AG09309 (cell line): ENCODE data around the gene BORCS5.
"Not testable (repeated sequence)": the region's sequence is repeated elsewhere in the genome, so short reads cannot be mapped to it uniquely, and the experiment has no call there.

Source experiments
- DNase-seq: peaks from one replicate; pipeline ENCODE4 v3.0.0-alpha.2; 2010; ENCODE audit warnings: low read depth
- H3K4me3 ChIP-seq: 2 replicates; pipeline ENCODE4 v1.5.1; 2011; ENCODE audit warnings: mild to moderate bottlenecking, low read depth, low read length, moderate library complexity; ENCODE audit not compliant: control insufficient read depth
- TF ChIP-seq, protein P1 (sequence below): IDR thresholded peaks from 2 replicates; pipeline ENCODE4 v1.5.1; 2011; ENCODE audit warnings: mild to moderate bottlenecking, low read depth, low read length, inconsistent platforms; ENCODE audit not compliant: insufficient read depth, control insufficient read depth; ENCODE audit errors: missing control alignments

The BORCS5 gene

DNA sequence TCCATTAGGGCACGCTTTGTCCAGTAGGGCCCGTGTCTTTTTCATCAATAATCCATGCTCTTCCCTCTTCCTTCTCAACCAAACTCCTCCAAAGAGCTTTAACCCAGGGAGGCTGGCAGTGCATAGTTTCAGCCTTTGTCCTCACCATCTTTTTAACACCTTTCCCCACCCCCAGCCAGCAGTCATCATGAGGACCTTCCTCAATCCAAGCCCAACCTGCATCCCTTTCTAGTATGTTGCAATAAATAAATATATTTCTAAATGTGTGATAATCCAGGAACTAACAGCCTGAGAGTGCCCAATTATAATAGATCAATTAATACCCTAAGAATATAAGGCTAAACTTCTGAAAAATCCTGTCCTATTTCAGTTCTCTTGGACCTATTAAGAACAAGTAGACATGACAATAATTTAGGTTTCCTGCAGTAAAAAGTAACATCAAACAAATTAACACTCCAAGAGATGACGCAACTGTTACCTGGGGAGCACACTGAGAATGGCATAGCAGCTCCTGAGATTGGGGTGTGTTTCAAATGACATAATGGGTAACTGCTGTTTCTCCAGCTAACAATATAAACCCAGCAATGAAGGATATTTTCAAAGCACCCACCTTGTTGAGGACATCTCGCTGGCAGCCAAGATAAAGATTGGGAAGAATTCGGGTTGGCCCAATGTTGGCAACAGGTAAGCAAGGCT lies 143.2 kb downstream of the BORCS5 start:
- no peak for DNase-seq
- H3K4me3 ChIP-seq: no peak overlapping the region
- TF ChIP-seq, protein P1, sequence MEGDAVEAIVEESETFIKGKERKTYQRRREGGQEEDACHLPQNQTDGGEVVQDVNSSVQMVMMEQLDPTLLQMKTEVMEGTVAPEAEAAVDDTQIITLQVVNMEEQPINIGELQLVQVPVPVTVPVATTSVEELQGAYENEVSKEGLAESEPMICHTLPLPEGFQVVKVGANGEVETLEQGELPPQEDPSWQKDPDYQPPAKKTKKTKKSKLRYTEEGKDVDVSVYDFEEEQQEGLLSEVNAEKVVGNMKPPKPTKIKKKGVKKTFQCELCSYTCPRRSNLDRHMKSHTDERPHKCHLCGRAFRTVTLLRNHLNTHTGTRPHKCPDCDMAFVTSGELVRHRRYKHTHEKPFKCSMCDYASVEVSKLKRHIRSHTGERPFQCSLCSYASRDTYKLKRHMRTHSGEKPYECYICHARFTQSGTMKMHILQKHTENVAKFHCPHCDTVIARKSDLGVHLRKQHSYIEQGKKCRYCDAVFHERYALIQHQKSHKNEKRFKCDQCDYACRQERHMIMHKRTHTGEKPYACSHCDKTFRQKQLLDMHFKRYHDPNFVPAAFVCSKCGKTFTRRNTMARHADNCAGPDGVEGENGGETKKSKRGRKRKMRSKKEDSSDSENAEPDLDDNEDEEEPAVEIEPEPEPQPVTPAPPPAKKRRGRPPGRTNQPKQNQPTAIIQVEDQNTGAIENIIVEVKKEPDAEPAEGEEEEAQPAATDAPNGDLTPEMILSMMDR: no peak

DNA sequence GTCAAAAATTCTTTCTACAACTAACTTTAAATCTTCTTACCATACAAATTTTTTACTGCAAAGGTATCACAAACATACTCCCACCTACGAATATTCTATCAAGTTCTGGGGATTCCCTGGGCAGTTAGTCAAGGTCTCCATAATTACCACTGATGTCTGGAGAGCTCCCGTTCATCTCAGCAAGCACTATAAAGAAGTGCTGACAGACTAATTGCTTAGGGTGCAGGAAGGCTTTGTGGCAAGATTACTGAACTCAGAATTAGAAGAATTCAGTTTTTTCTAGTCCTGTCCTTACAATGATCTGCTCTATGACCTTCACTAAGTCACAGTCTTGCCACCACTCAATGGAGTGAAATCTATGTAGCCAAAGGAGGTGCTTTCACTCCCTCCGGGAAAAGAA lies 144.2 kb downstream of the BORCS5 start:
- TF ChIP-seq, protein P1: no peak
- no peak overlapping the region for H3K4me3 ChIP-seq
- no peak for DNase-seq

DNA sequence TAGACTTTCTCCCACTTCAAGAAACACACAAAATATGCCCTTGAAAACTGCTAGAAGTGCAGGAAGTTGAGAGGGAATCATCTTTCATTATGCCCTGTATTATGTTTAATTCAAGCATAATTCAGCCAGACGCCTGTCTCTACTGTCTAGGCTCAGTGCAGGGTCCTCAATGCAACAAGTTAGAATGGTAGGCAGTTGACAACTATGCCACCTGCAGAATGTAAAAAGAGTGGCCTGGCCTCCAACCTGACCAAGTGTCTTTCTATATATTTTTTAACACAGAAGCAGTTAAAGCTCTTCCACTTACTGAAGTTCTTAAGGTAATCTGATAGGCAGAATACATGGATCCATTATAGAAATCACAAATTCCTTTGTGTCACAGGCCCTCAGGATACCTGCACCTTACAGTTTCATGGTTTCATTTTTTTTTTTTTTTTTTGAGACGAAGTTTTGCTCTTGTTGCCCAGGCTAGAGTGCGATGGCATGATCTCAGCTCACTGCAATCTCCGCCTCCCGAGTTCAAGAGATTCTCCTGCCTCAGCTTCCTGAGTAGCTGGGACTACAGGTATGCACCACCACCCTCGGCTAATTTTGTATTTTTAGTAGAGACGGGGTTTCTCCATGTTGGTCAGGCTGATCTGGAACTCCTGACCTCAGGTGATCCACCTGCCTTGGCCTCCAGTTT lies 145.4 kb downstream of the BORCS5 start:
- H3K4me3 ChIP-seq, DNase-seq: not testable (repeated sequence)

DNA sequence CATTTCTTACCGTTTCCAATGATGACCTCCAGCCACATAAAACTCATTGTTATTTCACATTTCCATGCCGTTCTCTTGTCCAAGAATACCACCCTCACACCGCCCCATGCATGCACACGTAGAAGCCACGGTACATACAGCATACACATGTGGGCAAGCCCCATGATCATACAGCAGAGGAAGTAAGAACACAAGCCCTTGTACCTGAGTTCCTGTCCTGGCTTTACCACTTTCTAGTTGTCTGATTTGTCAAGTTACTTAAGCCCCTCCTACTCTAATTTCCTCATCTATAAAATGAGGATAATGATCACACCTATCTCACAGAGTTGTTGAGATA lies 145.9 kb downstream of the BORCS5 start:
- H3K4me3 ChIP-seq: no peak overlapping the region
- TF ChIP-seq, protein P1: no peak
- DNase-seq: no peak

DNA sequence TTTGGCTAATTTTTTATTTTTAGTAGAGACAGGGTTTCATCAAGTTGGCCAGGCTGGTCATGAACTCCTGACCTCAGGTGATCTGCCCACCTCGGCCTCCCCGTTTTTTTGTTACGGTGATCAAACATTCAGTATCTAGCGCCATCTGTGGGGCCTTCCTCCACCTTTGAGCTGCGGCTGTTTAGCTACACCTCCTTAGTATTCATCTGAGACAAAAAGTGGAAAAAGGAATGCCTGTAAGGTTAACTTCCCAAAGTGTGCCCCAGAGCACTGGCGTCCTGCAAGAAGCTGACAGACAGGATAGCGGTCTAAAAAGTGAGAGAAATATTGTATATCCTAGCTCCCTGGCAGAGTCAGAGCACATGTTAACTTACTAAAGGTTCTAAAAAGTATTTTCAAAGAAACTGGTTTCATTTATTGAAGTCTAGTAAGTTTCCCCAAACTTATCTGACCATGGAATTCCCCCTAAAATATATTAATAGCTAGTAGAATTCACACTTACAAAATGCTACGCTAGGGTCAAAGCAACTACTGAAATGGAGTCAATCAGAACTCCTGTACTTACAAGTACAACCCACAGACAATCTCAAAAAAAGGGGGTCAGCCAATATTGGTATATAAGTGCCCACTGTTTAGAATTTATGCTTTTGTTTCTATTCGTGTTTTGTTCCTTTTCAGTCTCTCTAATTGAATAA lies 146.7 kb downstream of the BORCS5 start:
- no peak overlapping the region for H3K4me3 ChIP-seq
- TF ChIP-seq, protein P1: no peak
- no peak for DNase-seq

DNA sequence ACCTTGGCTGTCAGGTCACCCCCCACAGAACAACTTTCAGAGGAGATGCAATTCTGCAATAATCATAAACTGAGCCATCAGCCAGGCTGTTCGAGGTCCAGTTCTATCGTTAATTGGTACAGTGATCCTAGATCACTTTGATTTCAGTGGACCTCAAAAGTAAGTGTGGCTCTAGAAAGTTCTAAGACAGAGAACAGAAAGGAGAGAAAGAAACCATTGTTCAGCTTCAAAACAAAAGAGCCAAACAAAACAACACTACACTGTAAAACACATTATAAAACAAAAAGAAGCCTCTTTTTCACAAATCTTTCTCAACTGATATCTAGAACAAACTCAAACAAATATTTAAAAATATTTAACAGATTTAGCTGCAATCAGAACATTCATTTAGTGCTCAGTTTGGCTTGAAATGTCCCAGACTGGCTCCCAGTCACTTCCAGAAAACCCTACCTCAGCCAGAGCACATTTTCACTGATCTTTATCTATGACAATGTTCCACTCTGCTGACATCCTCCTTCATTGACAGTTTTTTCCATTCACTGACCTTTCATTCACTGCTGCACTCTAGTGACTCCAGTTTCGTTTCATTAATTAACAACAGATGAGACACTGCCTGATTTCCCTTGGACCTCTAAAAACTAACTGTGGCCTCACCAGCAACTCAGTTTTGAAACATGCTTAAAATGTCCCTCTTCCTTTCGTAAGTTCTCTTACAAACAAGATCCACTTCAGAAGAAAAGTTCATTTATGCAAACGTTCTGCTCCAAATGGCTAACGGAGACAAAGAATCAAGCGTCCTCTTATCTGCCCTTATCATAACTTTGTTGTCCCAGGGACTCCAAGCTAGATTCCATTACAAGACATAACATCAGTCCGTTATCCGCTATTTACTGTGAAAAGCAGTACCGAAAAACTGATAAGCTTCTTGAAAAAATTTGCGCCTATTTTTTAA lies 148.9 kb downstream of the BORCS5 start:
- TF ChIP-seq, protein P1: no peak
- H3K4me3 ChIP-seq: no peak overlapping the region
- DNase-seq: peak; percentile 58
